Inflammatory macrophage treated with lipopolysaccharide for 4 hours (primary cell): ENCODE measurements around the gene ADAMTS3.

Experiments used
- DNase-seq: peaks from one replicate; pipeline ENCODE4 v3.0.0-alpha.2; 2020

Gene ADAMTS3

DNA sequence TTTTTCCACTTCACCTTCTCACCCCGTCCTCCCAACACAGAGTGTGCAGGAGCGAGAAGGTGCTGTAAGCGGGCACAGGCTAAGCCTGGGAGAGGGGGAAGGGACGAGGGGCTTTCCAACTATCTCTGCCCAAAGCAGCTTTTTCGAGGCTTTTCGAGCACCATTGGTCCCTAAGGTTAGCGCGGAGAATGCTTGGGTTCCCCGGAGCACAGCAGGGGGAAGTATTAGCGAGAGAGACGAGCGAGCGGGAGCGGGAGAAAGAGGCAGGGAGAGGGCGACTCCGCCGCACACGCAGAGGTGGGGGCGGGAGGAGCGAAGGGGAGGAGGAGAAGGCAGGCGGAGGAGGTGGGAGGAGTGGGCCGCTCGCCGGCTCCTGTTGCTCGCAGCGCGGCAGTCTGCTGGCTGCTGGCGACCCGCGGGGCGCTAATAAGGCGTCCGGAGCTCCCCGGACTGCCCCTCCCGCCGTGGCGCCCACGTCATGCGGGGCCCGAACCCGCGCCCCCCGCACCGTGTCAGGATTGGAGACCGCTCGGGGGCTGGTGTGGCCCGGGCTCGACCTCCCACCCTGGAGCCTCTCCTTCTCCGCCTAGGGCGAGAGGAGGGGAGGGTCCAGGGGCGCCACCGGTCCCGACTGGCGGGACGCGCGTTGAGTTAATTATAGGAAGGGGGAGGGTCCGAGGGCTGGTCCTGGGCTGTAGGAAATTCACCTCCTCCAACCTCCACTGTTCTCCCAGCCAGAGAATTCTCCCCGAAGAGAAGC is at the start of gene ADAMTS3:
Gene ADAMTS3, minus strand, starts transcription at position 263 of the 760 bp plus-strand sequence. CDS start 459 bp downstream, outside the sequence.
- peak; percentile 8 for DNase-seq

DNA sequence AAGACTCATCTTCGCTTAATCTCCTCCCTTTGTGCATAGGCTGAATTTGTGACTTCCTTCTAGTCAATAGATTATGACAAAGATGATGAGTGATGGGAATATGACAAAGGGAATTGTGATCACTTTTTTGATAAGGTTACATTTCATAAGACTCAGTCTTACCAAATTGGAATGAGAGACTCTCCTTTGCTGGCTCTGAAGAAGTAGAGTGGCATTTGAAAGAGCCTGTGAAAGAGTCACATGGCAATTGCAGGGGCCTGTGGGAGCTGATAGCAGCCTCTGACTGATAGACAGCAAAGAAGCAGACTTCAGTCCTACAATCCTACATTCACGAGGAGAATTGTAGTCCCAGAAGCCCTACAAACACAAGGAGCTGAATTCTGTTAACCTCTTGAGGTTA is 44.9 kb upstream of the ADAMTS3 start:
- no peak for DNase-seq

DNA sequence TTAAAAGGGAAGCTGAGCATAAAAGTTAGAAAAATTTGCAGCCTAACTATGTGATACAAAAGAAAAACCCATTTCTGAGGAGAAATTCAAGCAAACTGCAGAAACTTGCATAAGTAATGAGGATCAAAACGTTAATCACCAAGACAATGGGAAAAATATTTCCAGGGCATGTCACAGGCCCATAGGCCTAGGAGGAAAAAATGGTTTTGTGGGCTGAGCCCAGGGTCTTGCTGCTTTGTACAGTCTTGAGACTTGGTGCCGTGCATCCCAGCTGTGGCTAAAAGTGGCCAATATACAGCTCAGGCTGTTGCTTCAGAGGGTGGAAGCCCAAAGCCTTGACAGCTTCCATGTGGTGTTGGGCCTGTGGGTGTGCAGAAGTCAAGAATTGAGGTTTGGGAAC is 37.7 kb upstream of the ADAMTS3 start:
- no peak for DNase-seq

DNA sequence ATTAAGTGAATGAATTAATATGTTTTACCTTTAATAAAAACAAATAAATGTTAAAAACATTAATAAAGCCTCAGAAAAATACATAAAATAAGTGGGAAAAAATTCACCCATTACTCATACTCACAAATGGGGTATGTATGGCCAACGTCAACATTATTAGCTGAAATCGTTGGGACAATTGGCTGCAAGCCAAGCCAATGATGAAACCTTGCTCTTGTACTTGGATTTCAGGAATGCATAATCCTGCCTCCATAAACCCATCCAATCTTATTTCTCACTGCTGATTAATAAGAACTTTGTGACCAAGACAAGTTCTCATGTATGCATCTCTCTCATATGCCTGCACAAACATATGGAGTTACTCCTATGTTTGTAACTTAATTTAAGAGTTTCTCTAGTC is 35.3 kb upstream of the ADAMTS3 start:
- no peak for DNase-seq

DNA sequence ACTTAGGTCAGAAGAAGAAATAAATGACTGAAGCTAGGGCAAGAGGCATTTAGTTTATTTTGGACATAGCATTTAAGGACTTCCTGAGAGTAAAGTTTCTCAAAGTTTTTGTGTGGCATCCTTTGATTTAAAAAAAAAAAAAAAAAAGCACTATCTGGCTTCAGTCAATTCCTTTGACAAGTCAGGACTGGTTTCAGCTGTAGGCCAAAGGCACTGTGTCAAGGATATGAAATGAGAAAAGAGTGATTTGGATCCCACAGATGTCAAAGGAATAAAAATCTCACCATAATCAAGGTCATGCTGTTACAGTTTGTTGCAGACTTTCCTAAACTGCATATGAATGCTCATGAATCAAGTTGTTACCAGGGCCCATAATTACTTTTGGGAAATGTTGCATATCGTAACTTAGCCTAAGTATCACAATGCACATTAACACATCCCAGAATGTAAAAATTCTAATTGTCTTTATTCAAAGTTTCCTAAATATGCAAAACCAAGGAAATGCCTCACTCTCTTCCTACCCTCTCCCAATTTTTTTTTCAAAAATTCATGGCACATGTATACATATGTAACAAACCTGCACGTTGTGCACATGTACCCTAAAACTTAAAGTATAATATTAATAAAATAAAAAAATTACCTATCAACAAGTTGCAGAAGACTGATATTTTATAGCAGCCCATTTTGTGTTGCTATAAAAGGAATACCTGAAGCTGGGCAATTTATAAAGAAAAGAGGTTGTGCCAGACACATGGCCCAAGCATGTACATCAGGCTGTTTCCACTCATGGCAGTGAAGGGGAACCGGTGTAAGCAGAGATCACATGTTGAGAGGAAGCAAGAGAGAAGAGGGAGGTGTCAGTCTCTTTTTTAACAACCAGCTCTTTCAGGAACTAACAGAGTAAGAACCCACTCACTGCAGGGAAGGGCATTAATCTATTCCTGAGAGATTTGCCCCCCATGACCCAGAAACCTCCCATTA is 33.7 kb upstream of the ADAMTS3 start:
- no peak for DNase-seq

DNA sequence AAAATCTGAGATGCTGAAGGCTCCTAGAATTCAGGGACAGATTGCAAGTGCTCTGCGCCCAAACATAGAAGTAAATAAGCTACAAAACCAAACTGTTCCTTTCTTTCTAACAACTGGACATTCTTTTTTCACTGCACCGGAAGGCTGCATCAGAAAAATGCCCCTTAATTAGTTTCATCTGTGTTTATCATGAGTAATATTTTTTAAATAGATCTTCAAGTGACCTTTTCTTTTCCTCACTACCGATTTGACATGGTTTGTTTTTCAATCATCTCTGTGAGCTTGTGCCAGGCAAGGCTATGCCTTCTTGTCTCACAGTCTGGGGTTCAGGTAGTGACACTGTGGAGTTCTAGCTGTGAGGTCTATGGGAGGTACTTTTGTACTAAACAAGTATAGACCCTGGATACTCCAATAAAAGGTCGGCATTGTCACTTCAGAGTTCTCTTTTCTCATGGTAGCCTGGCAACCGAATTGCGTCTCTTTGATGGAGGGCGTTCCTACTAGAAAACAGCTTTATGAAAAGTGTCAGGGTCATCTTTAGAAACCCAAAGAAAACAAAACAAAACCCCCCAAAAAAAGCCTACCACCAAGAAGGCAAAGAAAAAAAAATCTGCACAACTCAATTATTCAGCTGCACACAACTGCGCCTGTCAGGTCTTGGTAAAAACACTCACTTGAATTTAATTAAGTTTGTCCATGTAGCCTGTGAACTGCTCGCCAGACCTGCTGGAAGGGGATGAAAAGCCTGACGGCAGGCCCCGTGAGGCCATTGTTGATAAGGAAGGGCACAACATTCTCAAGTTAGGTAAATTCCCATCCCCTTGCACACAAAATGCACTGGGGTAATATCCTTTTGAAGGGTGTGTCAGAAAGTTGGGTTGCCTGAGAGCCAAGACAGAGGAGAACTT is 22.8 kb upstream of the ADAMTS3 start:
- DNase-seq = no peak

DNA sequence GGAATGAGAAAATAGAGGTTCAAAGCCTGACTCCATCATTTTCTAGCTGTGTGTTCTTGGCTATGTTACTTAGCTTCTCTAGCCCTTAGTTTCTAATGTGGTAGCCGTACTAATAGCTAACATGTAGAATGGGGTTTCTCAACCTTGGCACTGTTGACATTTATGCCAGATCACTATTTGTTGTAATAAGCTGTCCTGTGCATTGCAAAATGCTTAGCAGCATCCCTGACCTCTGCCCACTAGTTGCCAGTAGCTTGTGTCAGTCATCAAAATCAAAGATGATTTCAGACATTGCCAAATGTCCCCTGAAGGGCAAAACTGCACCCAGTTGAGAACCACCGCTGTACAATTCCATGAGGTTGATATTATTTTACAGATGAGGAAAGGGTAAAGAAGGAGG is 18.3 kb upstream of the ADAMTS3 start:
- DNase-seq = peak; percentile 22

DNA sequence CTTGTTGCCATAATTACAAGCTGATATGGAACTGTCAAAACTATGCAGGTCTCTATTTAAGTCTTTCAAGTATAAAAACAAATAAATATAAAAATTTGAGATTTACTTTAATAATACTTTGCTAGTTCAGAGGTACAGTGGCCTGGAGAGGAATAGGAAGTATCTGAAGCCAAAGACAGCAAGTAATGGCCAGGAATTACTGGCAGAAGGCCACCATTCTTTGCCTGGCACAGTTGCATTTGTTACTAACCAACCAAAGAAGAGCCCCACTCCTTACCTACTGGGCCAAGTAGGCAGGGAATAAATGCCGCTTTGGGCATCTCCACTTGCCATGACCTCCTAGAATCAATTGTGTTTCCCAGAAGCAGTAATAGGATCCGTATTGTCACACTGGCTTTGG is 13.8 kb upstream of the ADAMTS3 start:
- DNase-seq = no peak

DNA sequence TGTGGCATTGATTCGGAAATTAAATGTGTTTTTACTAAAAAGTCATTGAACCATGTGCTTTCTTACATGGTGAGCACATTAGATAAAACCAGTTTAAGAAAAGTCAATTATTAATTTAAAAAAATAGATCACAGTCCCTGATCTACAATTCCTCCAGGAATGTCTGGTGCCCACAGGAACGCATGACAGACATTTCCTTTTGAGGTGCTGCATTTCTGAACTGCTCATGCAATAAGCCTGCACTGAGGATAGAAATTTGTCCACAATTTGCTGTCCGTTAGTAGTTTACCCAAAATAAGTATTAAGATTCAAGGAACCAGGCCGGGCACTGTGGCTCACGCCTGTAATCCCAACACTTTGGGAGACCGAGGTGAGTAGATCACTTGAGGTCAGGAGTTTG is 8.2 kb upstream of the ADAMTS3 start:
- no peak for DNase-seq

DNA sequence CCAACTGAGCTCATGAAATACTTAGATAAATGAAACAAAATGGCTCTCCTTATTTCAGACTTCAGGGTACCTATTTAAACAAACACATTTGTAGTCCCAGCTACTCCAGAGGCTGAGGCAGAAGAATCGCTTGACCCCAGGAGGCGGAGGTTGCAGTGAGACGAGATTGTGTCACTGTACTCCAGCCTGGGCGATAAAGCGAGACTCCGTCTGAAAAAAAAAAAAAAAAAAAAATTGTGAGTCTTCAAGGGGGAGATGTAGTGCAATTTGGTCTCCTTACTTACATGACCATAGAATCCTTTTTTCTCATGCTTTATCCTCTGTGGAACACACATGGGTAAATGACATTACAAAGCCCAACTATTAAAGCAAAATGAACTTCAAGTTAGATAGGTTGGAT is 2.3 kb upstream of the ADAMTS3 start:
- no peak for DNase-seq

DNA sequence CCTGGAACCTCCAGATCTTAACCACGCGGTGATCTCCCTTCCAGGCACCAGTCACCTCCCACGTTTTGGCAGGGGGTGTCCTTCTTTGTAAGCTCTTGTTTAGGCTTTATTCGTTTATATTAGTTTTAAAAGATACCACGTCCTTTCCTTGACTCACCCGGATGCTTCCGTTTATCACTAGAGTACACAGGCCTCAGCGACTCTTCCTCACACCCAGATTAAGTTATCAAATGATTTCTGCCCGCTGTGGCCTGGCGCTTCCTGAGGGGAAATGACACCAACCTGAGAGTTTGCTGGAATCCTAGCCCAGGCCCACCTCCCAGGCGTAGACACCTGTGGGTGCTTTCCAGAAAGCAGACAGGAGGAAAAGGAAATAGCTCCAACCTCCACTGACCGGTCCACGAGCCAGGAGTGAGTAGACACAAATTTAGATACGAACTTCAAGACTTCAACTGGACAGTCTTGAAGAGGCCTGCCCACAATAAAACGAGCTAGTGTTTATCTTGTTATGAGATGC is 756 bp upstream of the ADAMTS3 start:
- no peak for DNase-seq

DNA sequence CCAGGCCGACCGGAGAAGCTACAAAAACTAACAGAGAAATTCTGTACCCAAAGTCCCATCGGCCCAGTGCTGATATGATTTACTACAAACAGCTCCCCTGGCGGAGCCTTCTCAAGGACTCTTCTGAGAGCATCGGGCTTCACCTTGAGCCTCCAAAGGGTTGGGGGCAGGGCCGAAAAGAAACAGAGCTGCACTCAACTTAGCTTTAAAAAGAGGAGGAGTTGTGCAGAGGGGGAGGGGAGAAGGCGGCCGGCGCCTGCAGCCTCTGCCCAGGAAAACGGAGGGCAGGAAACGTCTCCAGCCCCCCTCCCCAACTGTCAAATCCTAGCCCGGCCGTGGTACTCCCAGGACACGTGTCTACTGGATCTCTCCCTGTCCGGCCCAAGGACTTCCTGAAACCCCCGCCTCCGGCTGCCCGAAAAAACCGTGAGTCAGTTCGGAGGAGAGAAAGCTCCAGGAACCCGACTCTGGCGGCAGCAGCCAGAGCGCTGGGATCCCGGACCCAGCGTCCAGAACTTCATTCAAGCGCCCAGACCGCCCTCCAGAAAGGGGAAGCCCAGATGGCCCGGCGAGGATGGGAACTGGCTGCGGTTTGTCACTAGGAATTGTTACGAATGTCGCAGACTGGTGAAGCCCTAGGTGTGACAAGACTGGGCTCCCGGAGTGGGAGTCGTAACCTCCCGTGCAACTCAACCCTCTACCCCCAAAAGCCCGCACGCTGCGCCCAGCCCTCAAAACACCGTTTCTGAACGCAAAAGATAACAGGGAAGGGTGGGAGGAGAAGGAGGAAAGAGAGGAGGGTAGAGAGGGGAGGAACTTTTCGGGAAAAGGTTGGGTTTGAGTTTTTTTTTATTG is 973 bp downstream of the ADAMTS3 start:
- DNase-seq = peak; percentile 40

DNA sequence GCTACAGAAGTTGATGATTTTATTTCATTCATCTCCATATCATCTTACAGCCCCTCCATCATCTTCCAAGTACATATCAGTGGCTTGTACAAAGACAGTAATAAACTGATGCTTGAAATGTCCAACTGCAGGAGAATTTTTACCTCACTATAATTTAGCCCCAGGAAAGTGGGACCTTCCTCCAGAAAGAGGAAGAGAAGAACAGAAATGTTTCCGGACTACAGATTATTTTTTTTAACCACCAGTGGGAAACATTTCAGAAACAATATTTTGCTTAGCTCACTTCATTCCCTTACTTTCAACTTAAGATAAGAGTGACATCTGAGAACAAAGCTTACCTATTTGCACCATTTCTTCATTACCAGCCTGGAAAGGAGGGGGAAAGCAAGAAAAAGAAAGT is 2.0 kb downstream of the ADAMTS3 start:
- no peak for DNase-seq

DNA sequence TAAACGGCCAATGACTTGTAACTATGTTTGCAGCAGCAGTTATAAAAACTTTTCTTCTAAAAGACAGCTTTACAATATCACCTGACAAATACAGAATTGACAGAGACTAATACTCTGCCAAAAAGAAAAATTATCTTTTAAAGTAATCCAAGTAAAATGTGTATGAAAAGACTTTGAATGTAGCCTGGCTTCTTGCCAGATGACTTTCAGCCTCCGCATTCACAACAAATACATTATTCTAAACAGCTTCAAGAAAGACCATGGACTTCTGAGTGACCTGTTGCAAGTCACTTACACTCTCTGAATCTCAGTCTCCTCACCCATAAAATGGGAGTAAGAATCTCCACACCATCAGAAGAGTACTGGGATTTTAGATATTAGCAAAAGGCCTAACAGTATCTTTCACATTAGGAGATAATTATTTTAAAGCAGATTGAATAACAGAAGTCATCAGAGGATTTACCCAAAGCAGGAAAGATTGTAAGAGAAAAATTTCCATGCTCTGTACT is 2.5 kb downstream of the ADAMTS3 start:
- DNase-seq = no peak

DNA sequence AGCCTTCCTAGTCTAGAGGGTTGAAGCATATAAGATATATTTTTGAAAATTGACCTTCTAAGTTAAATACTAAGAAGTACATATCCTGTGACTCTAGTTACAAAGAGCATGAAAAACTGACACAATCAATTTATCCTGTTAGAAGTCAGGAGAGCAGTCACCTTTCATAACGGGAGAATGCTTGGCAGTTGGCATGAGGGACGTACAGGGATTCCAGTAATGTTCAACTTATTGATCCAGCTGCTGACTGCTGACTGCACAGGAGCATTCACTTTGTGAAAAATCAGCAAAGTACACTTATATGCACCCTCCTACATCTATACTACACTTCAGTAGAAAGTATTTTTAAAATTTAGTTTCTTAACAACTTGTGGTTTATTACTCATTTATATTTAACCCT is 4.2 kb downstream of the ADAMTS3 start:
- no peak for DNase-seq

DNA sequence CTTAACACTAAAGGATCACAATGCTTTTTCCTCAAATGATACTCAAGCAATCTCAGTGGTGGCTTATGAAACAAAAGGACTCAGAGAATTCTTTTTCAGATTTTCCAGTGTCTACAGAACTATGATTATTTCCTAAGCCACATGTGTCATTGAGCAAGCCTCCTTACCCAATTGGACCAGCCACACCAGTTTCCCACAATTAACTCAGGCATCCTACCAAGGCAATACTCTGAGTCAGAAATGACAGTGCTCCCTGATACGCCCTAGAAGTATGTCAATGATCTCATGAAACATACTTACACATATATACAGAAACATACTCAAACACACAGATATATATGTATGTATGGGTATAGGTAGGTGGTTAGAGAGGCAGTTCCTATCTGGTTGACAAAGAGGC is 4.8 kb downstream of the ADAMTS3 start:
- DNase-seq = peak; percentile 41

DNA sequence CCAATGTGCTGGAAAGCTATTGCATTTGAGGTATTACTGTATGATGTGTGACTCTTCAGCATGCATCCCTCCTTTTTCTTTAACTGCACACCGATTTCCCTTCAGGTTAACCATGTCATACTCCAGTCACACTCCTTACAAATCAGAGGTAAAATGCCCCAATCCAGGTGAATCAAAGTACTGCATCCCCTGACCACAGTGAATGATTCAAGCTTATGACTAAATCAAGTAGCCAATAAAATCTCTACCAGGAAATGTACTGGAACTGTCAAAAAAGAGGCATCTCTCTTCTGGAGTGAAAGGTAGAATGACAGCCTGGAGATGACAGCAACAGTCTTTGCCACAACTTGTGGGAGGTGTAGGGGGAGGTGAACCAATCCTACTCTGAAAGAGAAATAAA is 10.4 kb downstream of the ADAMTS3 start:
- no peak for DNase-seq

DNA sequence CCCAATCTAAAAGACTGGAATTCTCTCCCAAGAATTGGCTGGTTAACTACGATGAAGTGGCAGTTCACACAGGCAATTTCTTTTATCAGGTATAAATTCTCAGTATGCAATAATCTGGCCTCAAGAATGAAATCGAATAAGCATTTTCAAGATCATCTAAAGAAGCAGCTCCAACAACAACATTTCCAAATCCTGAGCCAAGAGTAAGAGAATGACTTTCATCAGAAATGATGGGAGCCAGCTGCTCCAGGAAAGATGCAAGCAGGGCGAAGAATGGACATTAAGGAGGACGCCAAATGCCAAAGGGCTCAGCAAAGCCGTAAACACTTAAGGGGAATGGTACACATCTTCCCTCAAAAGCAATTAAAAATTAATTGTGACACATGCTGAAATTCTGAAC is 12.0 kb downstream of the ADAMTS3 start:
- DNase-seq = no peak

DNA sequence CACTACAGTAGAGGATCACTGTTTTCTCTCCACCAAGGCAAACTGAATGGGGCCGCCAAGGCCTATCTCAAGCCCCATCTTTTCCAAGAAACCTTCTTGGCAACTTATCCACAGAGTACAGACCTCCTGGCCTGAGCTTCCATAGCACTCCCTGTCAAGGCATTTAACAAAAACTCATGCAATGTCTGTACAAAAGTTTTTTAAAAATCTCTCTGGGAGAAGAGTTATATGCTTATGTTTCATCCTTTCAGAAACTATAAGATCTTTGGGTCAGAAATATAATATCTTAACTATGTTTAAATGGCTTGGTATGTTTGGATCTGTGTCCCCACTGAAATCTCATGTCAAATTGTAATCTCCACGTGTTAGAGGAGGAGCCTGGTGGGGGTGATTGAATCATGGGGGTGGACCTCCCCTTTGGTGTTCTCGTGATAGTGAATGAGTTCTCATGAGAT is 13.6 kb downstream of the ADAMTS3 start:
- DNase-seq = no peak

DNA sequence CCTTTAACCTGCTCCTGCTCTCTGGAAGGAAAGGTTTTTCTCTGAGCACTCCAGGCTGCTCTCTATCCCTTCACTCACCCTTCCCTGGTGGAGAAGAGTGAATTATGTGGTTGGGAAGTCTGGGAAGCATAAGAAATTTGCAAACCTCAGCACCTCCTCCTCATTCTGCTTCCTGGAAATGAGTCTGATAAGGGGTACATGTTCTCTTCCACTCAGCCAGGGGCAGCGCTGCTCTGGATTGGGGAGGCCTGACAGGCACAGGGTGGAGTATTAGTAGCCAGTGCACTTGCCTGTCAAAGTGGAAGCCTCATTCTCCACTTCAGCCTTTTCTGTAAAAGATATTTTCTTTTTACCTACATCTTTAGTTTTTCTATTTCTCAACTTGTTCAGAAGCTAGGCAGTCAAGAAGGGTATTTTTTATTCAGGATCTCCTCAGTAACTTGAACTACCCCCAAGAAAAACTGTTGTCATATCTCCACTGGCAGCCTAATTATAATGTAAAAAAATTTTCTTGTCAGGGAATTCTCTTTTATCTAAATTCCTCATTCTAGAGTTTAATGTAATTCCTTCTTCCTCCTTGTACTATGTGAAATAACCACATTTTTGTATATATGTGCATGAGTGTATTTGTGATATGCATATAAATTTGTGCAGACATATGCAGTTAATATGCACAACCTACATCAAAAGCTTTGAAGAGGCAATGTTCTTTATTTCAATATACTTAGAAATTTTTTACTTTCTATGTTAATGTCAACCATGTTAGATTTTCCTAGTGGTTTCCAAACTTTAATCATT is 15.3 kb downstream of the ADAMTS3 start:
- no peak for DNase-seq

DNA sequence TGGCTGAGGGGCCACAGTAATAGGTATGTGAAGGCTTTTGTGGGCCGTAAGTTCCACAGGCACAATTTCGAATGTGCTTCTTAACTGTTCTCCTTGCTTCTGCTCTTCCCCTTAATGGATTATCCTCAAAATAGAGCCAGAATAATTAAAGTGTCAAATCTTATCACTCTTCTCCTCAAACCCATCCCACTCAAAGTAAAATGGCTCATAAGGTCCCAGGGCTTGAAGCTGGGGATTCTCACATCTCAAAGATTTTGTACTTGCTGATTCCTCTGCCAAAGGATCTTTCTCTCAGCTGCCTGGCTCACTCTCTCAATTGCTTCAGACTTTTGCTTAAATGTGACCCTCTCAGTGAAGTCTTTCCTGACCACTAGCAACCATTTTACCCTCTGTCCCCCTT is 16.6 kb downstream of the ADAMTS3 start:
- no peak for DNase-seq
